Liver (tissue), 9 donors: ENCODE measurements around the gene TOR1A. TPM values are rescaled to one million over a fixed set of nuclear protein-coding genes. Genes with fewer than 3 reads are reported as not detected.

Experiments
- DNase-seq: peaks from one replicate; pipeline ENCODE4 v3.0.0-alpha.2; 2017; ENCODE audit warnings: low spot score
- H3K27ac ChIP-seq, 2 donors: one replicate each; pipeline ENCODE4 v1.7.0; 2013; ENCODE audit warnings: inconsistent platforms in 2 of 2, low read length in 2 of 2, control low read depth in 1 of 2, low read depth in 1 of 2, mild to moderate bottlenecking in 1 of 2
- H3K27me3 ChIP-seq, 4 donors: one replicate each; pipeline versions ENCODE4 v1.6.1 to v1.7.0; 2013; ENCODE audit warnings: low read length in 3 of 4, inconsistent platforms in 1 of 4, mild to moderate bottlenecking in 1 of 4, moderate library complexity in 1 of 4; ENCODE audit not compliant: control insufficient read depth in 4 of 4, insufficient read depth in 4 of 4
- H3K36me3 ChIP-seq, 4 donors: one replicate each; pipeline versions ENCODE4 v1.6.1 to v1.7.0; 2013; ENCODE audit warnings: low read length in 3 of 4, mild to moderate bottlenecking in 3 of 4, low read depth in 1 of 4, moderate library complexity in 1 of 4; ENCODE audit not compliant: control insufficient read depth in 4 of 4, insufficient read depth in 3 of 4
- H3K4me1 ChIP-seq, 4 donors: one replicate each; pipeline versions ENCODE4 v1.6.1 to v1.7.0; 2013; ENCODE audit warnings: low read length in 3 of 4, mild to moderate bottlenecking in 3 of 4, moderate library complexity in 1 of 4; ENCODE audit not compliant: control insufficient read depth in 4 of 4, insufficient read depth in 4 of 4
- H3K4me3 ChIP-seq, 3 donors: one replicate each; pipeline versions ENCODE4 v1.6.1 to v1.7.0; 2013; ENCODE audit warnings: low read length in 3 of 3, control low read depth in 1 of 3, low read depth in 1 of 3, mild to moderate bottlenecking in 1 of 3
- H3K9ac ChIP-seq, 2 donors: one replicate each; pipeline ENCODE4 v1.7.0; 2013; ENCODE audit warnings: low read length in 2 of 2, mild to moderate bottlenecking in 2 of 2, moderate library complexity in 2 of 2, control low read depth in 1 of 2, low read depth in 1 of 2
- H3K9me3 ChIP-seq, 4 donors: one replicate each; pipeline versions ENCODE4 v1.6.1 to v1.7.0; 2013; ENCODE audit warnings: low read length in 3 of 4; ENCODE audit not compliant: control insufficient read depth in 4 of 4
- ATF3 ChIP-seq: IDR thresholded peaks from 2 replicates; pipeline ENCODE4 v1.6.1; 2016; ENCODE audit warnings: antibody characterized with exemption
- CTCF ChIP-seq: fragments of 150-350 bp; IDR thresholded peaks from 2 replicates; pipeline ENCODE4 v1.5.1; 2017; ENCODE audit warnings: improper control_type of control experiment, low read depth, low read length; ENCODE audit not compliant: missing input control
- EGR1 ChIP-seq, 2 donors: IDR thresholded peaks; 2 replicates each; pipeline ENCODE4 v1.6.1; 2016 to 2018; ENCODE audit warnings: antibody characterized with exemption in 2 of 2, low read depth in 2 of 2
- FOXA1 ChIP-seq: IDR thresholded peaks from 2 replicates; pipeline ENCODE4 v1.6.1; 2016; ENCODE audit warnings: antibody characterized with exemption
- FOXA2 ChIP-seq: IDR thresholded peaks from 2 replicates; pipeline ENCODE4 v1.6.1; 2016; ENCODE audit warnings: antibody characterized with exemption
- GABPA ChIP-seq, 2 donors: IDR thresholded peaks in 1 of 2; conservative IDR thresholded peaks in 1 of 2; 2 replicates each; pipeline ENCODE4 v1.6.1; 2016; ENCODE audit warnings: antibody characterized with exemption in 2 of 2, mild to moderate bottlenecking in 1 of 2, moderate library complexity in 1 of 2
- HNF4A ChIP-seq, 2 donors: conservative IDR thresholded peaks; 2 replicates each; pipeline ENCODE4 v1.6.1; 2016; ENCODE audit warnings: antibody characterized with exemption in 2 of 2, mild to moderate bottlenecking in 2 of 2
- HNF4G ChIP-seq: IDR thresholded peaks from 2 replicates; pipeline ENCODE4 v1.6.1; 2016; ENCODE audit warnings: antibody characterized with exemption
- JUND ChIP-seq, 2 donors: IDR thresholded peaks; 2 replicates each; pipeline ENCODE4 v1.6.1; 2016; ENCODE audit warnings: antibody characterized with exemption in 2 of 2
- MAX ChIP-seq: IDR thresholded peaks from 2 replicates; pipeline ENCODE4 v1.6.1; 2016; ENCODE audit warnings: antibody characterized with exemption
- NR2F2 ChIP-seq: IDR thresholded peaks from 2 replicates; pipeline ENCODE4 v1.6.1; 2016; ENCODE audit warnings: antibody characterized with exemption
- RAD21 ChIP-seq, 2 donors: IDR thresholded peaks; 2 replicates each; pipeline ENCODE4 v1.6.1; 2016; ENCODE audit warnings: antibody characterized with exemption in 2 of 2, mild to moderate bottlenecking in 2 of 2
- REST ChIP-seq: IDR thresholded peaks from 2 replicates; pipeline ENCODE4 v1.6.1; 2016; ENCODE audit warnings: antibody characterized with exemption, mild to moderate bottlenecking
- RXRA ChIP-seq, 2 donors: IDR thresholded peaks; 2 replicates each; pipeline ENCODE4 v1.6.1; 2017 to 2018; ENCODE audit warnings: antibody characterized with exemption in 2 of 2, mild to moderate bottlenecking in 1 of 2
- SP1 ChIP-seq: IDR thresholded peaks from 2 replicates; pipeline ENCODE4 v1.6.1; 2018; ENCODE audit warnings: antibody characterized with exemption, mild to moderate bottlenecking
- TAF1 ChIP-seq: conservative IDR thresholded peaks from 2 replicates; pipeline ENCODE4 v1.6.1; 2016; ENCODE audit warnings: antibody characterized with exemption, mild to moderate bottlenecking
- YY1 ChIP-seq: IDR thresholded peaks from 2 replicates; pipeline ENCODE4 v1.6.1; 2016; ENCODE audit warnings: antibody characterized with exemption, mild to moderate bottlenecking
- ZBTB33 ChIP-seq: IDR thresholded peaks from 2 replicates; pipeline ENCODE4 v1.6.1; 2016; ENCODE audit warnings: antibody characterized with exemption
- WGBS: extraction: QIAGEN DNeasy Blood & Tissue Kit; methylation state at CpG from one replicate; pipeline ENCODE4 v1.1.7; 2013; 5-methylcytosine and 5-hydroxymethylcytosine counted together
- polyA plus RNA-seq, 2 donors: library from polyadenylated mRNA; stranded (reverse) in 1 of 2; unstranded in 1 of 2; fragments of 200-250 nt in 1 of 2; fragments of >200 nt in 1 of 2; fragmentation: Nextera tagmentation in 1 of 2; extraction: Ambion mirVana in 1 of 2; gene quantifications; one replicate each; pipeline versions ENCODE4 v1.2.1 to v1.2.3, GENCODE V29; 2013 to 2015
- total RNA-seq, 2 donors: library from RNA; depleted of rRNA; stranded (reverse); fragments of >200 nt; gene quantifications; one replicate each; pipeline ENCODE4 v1.2.3, GENCODE V29; 2014
- donor health status: healthy.
- donor health status: healthy.
- donor health status: healthy.
- donor health status: healthy.
- donor health status: healthy.

Gene TOR1A
- total and polyA plus RNA-seq, 4 donors, result 18.3 to 34.0 (median 29.8) TPM

- Histone ChIP-seq H3K27me3 (no peaks in the 10 kb centered on the region), H3K9ac (no peak overlapping the region), H3K4me1 (no peaks in the 10 kb centered on the region), H3K36me3 (no peaks in the 10 kb centered on the region), H3K27ac (no peak overlapping the region), H3K4me3 (no peak overlapping the region), H3K9me3 (no peaks in the 10 kb centered on the region)
- TF ChIP-seq FOXA1, result no peak
- TF ChIP-seq GABPA (IDR thresholded peaks at IDR 0.05 in 1 of 2, conservative IDR thresholded peaks at IDR 0.05 in 1 of 2), result no peak
- TF ChIP-seq NR2F2, result no peak
- no peak for TF ChIP-seq RAD21 (IDR thresholded peaks at IDR 0.05)
- no peak for DNase-seq
- WGBS, result 87% methylated on average over 5 of the region's 5 CpGs
These were observed 53.2 kb downstream of the TOR1A start for GRCh38 chr9:129770741-129771140.

GRCh38 chr9:129769669-129770068 is 54.3 kb downstream of the TOR1A start:
- DNase-seq, result no peak
- no peaks in the 10 kb centered on the region for H3K4me1 ChIP-seq
- WGBS, result 85% methylated on average over 5 of the region's 5 CpGs
- H3K27me3 ChIP-seq, result no peaks in the 10 kb centered on the region
- TF ChIP-seq JUND (IDR thresholded peaks at IDR 0.05), result no peak
- no peak for TF ChIP-seq FOXA1
- TF ChIP-seq HNF4A (conservative IDR thresholded peaks at IDR 0.05), result no peak
- no peak for TF ChIP-seq RXRA (IDR thresholded peaks at IDR 0.05)
- no peak for TF ChIP-seq FOXA2
- no peak for TF ChIP-seq HNF4G
- TF ChIP-seq REST, result no peak
- no peak for TF ChIP-seq TAF1
- no peak for TF ChIP-seq RAD21 (IDR thresholded peaks at IDR 0.05)
- TF ChIP-seq SP1, result no peak
- no peak for TF ChIP-seq ZBTB33
- TF ChIP-seq YY1, result no peak
- TF ChIP-seq EGR1 (IDR thresholded peaks at IDR 0.05; ENCODE audit: low read depth in 2 of 2), result no peak
- no peak for TF ChIP-seq CTCF
- TF ChIP-seq NR2F2, result no peak
- no peak for TF ChIP-seq MAX
- TF ChIP-seq ATF3, result no peak
- TF ChIP-seq GABPA (IDR thresholded peaks at IDR 0.05 in 1 of 2, conservative IDR thresholded peaks at IDR 0.05 in 1 of 2), result no peak
- H3K27ac ChIP-seq, result no peak overlapping the region
- no peak overlapping the region for H3K4me3 ChIP-seq
- no peak overlapping the region for H3K9ac ChIP-seq
- no peaks in the 10 kb centered on the region for H3K36me3 ChIP-seq
- no peaks in the 10 kb centered on the region for H3K9me3 ChIP-seq
